CD14-positive monocyte (primary cell): Measurements from ENCODE around the gene RABL6. TPM values are rescaled to one million over a fixed set of nuclear protein-coding genes. Genes with fewer than 3 reads are reported as not detected.

Source experiments
- DNase-seq, 3 donors: peaks; one replicate each; pipeline ENCODE4 v3.0.0-alpha.2; 2011 to 2022
- H2AFZ ChIP-seq: 2 replicates; pipeline ENCODE4 v1.6.0; 2012; ENCODE audit warnings: mild to moderate bottlenecking, low read depth, low read length, inconsistent platforms; ENCODE audit not compliant: insufficient read depth, poor library complexity, severe bottlenecking
- H3K27ac ChIP-seq, 2 donors: 1 replicate in 1 of 2; 2 replicates in 1 of 2; pipeline ENCODE4 v1.5.1; 2012 to 2013; ENCODE audit warnings: low read length in 2 of 2, control low read depth in 1 of 2, inconsistent platforms in 1 of 2, low read depth in 1 of 2, mild to moderate bottlenecking in 1 of 2
- H3K27me3 ChIP-seq, 2 donors: one replicate each; pipeline versions ENCODE4 v1.6.0 to v1.6.1; 2011 to 2013; ENCODE audit warnings: low read length in 2 of 2; ENCODE audit not compliant: control insufficient read depth in 2 of 2, insufficient read depth in 2 of 2
- H3K36me3 ChIP-seq, 2 donors: replicated peaks in 1 of 2; 1 replicate in 1 of 2; 2 replicates in 1 of 2; pipeline versions ENCODE4 v1.5.1 to v1.6.1; 2012 to 2013; ENCODE audit warnings: low read length in 2 of 2, control low read depth in 1 of 2, inconsistent platforms in 1 of 2, mild to moderate bottlenecking in 1 of 2; ENCODE audit not compliant: insufficient read depth in 2 of 2, control insufficient read depth in 1 of 2
- H3K4me1 ChIP-seq, 2 donors: 1 replicate in 1 of 2; 2 replicates in 1 of 2; pipeline versions ENCODE4 v1.5.1 to v1.6.1; 2012 to 2013; ENCODE audit warnings: low read length in 2 of 2, control low read depth in 1 of 2, inconsistent platforms in 1 of 2, mild to moderate bottlenecking in 1 of 2, moderate library complexity in 1 of 2; ENCODE audit not compliant: insufficient read depth in 2 of 2, control insufficient read depth in 1 of 2
- H3K4me2 ChIP-seq: replicated peaks from 2 replicates; pipeline ENCODE3; 2012; ENCODE audit warnings: low read length, moderate library complexity, mild to moderate bottlenecking; ENCODE audit not compliant: poor library complexity, severe bottlenecking; ENCODE audit errors: extremely low read depth
- H3K4me3 ChIP-seq, 3 experiments: fragments of 200-600 bp in 1 of 3; sonication (generic) in 1 of 3; replicated peaks in 1 of 3; 1 replicate in 2 of 3; 2 replicates in 1 of 3; pipeline ENCODE4 v1.5.1; 2011 to 2013; ENCODE audit warnings: low read length in 3 of 3, mild to moderate bottlenecking in 3 of 3, control low read depth in 2 of 3, low read depth in 2 of 3, inconsistent platforms in 1 of 3, moderate library complexity in 1 of 3
- H3K79me2 ChIP-seq: 2 replicates; pipeline ENCODE4 v1.6.0; 2012; ENCODE audit warnings: mild to moderate bottlenecking, control low read depth, inconsistent platforms, low read length, moderate library complexity; ENCODE audit not compliant: insufficient read depth
- H3K9ac ChIP-seq: 2 replicates; pipeline ENCODE4 v1.6.0; 2017; ENCODE audit warnings: low read length, mild to moderate bottlenecking; ENCODE audit not compliant: insufficient read depth, poor library complexity, severe bottlenecking
- H3K9me3 ChIP-seq, 2 donors: replicated peaks in 1 of 2; 1 replicate in 1 of 2; 2 replicates in 1 of 2; pipeline versions ENCODE4 v1.5.1 to v1.6.1; 2012 to 2013; ENCODE audit warnings: low read length in 2 of 2, control low read depth in 1 of 2; ENCODE audit not compliant: control insufficient read depth in 1 of 2, insufficient read depth in 1 of 2
- H4K20me1 ChIP-seq: 2 replicates; pipeline ENCODE4 v1.6.0; 2012; ENCODE audit warnings: mild to moderate bottlenecking, low read length, control low read depth, moderate library complexity; ENCODE audit not compliant: insufficient read depth
- H3K27ac Mint-ChIP-seq, 7 donors: one replicate each; pipeline ENCODE4 v1.8.0; 2020; ENCODE audit warnings: mild to moderate bottlenecking in 7 of 7, mixed read lengths in 7 of 7, moderate library complexity in 6 of 7, inconsistent platforms in 2 of 7
- H3K27me3 Mint-ChIP-seq, 3 donors: one replicate each; pipeline ENCODE4 v1.8.0; 2021 to 2022; ENCODE audit warnings: low read depth in 3 of 3, mild to moderate bottlenecking in 3 of 3, mixed read lengths in 3 of 3, moderate library complexity in 3 of 3, inconsistent platforms in 1 of 3
- H3K36me3 Mint-ChIP-seq, 2 donors: one replicate each; pipeline ENCODE4 v1.8.0; 2020; ENCODE audit warnings: mixed read lengths in 2 of 2, inconsistent platforms in 1 of 2, mild to moderate bottlenecking in 1 of 2
- H3K4me1 Mint-ChIP-seq: one replicate; pipeline ENCODE4 v1.8.0; 2020; ENCODE audit warnings: mild to moderate bottlenecking, mixed read lengths
- H3K4me3 Mint-ChIP-seq, 2 donors: one replicate each; pipeline ENCODE4 v1.8.0; 2020; ENCODE audit warnings: mild to moderate bottlenecking in 2 of 2, mixed read lengths in 2 of 2, moderate library complexity in 1 of 2
- H3K9me3 Mint-ChIP-seq, 7 donors: one replicate each; pipeline ENCODE4 v1.8.0; 2020 to 2022; ENCODE audit warnings: mixed read lengths in 7 of 7, mild to moderate bottlenecking in 6 of 7, moderate library complexity in 6 of 7, inconsistent platforms in 2 of 7
- WGBS: methylation state at CpG from one replicate; pipeline ENCODE4 v1.1.5; 2013; ENCODE audit warnings: missing lambda C conversion rate; ENCODE audit not compliant: insufficient coverage; 5-methylcytosine and 5-hydroxymethylcytosine counted together
- intact Hi-C, 2 donors: fragments of 100-400 bp; cut with micrococcal nuclease; formaldehyde crosslinking; loops; one replicate each; pipeline versions ENCODE4 v1.15.0 to v1.15.1; 2023
- polyA plus RNA-seq, 3 donors: library from polyadenylated mRNA; depleted of rRNA in 1 of 3; unstranded in 2 of 3; stranded (reverse) in 1 of 3; fragments of 300-500 nt in 2 of 3; fragments of >200 nt in 1 of 3; fragmentation: Illumina TruSeq in 2 of 3; gene quantifications; 1 replicate in 2 of 3; 2 replicates in 1 of 3; pipeline ENCODE4 v1.2.3, GENCODE V29; 2012 to 2021
- TF ChIP-seq, protein P1 (sequence below): fragments of 200-600 bp; IDR thresholded peaks from one replicate; pipeline ENCODE4 v1.8.0; 2022; ENCODE audit warnings: antibody characterized with exemption, mild to moderate bottlenecking

Gene RABL6
- polyA plus RNA-seq, 3 donors = 6.7 to 30.9 (median 8.1) TPM

DNA sequence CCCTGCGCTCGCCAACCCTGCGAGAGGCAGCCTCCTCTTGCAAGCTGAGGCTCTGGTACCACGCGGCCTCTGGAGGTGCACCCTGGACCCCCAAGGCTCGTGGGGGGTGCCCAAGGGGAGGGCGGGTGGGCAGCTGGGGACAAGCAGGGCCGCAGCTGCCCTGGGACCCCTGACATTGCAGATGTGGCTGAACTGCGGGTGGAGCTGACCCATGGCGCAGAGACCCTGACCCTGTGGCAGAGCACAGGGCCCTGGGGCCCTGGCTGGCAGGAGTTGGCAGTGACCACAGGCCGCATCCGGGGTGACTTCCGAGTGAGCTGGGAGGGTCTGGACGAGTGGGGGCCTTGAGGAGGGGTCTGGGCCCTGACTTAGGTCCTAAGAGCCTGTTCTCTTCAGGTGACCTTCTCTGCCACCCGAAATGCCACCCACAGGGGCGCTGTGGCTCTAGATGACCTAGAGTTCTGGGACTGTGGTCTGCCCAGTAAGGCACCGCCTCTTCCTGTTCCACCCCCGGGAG lies 45.9 kb downstream of the RABL6 start:
- Mint-ChIP-seq H3K36me3 (peaks cover 0 to 9% of the 10 kb centered on the region in 2 donors), H3K4me1 (peaks cover 6% of the 10 kb centered on the region), H3K9me3 (no peaks in the 10 kb centered on the region), H3K4me3 (no peak overlapping the region), H3K27me3 (no peaks in the 10 kb centered on the region), H3K27ac (no peak overlapping the region)
- Histone ChIP-seq H4K20me1 (peaks cover 13% of the 10 kb centered on the region), H3K36me3 (peaks cover 0 to 5% of the 10 kb centered on the region in 2 donors), H3K79me2 (no peaks in the 10 kb centered on the region), H3K4me3 (no peak overlapping the region), H3K4me2 (no peak overlapping the region), H3K27me3 (no peaks in the 10 kb centered on the region), H3K27ac (no peak overlapping the region), H3K9me3 (no peaks in the 10 kb centered on the region), H3K9ac (no peak overlapping the region), H2AFZ (no peak overlapping the region), H3K4me1 (peaks cover 7 to 10% of the 10 kb centered on the region in 2 donors)
- WGBS = 93% methylated on average over 13 of the region's 18 CpGs
- DNase-seq = no peak
- intact Hi-C loops = no loop called here
- TF ChIP-seq, protein P1, sequence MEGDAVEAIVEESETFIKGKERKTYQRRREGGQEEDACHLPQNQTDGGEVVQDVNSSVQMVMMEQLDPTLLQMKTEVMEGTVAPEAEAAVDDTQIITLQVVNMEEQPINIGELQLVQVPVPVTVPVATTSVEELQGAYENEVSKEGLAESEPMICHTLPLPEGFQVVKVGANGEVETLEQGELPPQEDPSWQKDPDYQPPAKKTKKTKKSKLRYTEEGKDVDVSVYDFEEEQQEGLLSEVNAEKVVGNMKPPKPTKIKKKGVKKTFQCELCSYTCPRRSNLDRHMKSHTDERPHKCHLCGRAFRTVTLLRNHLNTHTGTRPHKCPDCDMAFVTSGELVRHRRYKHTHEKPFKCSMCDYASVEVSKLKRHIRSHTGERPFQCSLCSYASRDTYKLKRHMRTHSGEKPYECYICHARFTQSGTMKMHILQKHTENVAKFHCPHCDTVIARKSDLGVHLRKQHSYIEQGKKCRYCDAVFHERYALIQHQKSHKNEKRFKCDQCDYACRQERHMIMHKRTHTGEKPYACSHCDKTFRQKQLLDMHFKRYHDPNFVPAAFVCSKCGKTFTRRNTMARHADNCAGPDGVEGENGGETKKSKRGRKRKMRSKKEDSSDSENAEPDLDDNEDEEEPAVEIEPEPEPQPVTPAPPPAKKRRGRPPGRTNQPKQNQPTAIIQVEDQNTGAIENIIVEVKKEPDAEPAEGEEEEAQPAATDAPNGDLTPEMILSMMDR = no peak

- Histone ChIP-seq H3K4me3 (no peak overlapping the region), H3K4me1 (peaks cover 7 to 10% of the 10 kb centered on the region in 2 donors), H3K27me3 (no peaks in the 10 kb centered on the region), H3K27ac (no peak overlapping the region), H3K79me2 (no peaks in the 10 kb centered on the region), H3K36me3 (peaks cover 0 to 5% of the 10 kb centered on the region in 2 donors), H4K20me1 (peaks cover 15% of the 10 kb centered on the region), H2AFZ (no peak overlapping the region), H3K9ac (no peak overlapping the region), H3K9me3 (no peaks in the 10 kb centered on the region), H3K4me2 (no peak overlapping the region)
- peaks cover 6% of the 10 kb centered on the region for H3K4me1 Mint-ChIP-seq
- H3K27ac Mint-ChIP-seq = no peak overlapping the region
- peaks cover 0 to 9% of the 10 kb centered on the region in 2 donors for H3K36me3 Mint-ChIP-seq
- DNase-seq = no peak
- no peaks in the 10 kb centered on the region for H3K27me3 Mint-ChIP-seq
- 90% methylated on average over 28 of the region's 30 CpGs for WGBS
- TF ChIP-seq, protein P1 = no peak
- H3K4me3 Mint-ChIP-seq = no peak overlapping the region
- intact Hi-C loops = no loop called here
- no peaks in the 10 kb centered on the region for H3K9me3 Mint-ChIP-seq
Observed at GRCh38 chr9:136854113-136854841, 46.5 kb downstream of the RABL6 start.
